CD4-positive, alpha-beta T cell (primary cell): ENCODE measurements around the gene ZNF804B. TPM values are rescaled to one million over a fixed set of nuclear protein-coding genes. Genes with fewer than 3 reads are reported as not detected.

Experiments
- ATAC-seq: fragments of 200-7000 bp; cut with Tn5 transposase; one replicate; pipeline ENCODE4 v1.10.0; 2022; ENCODE audit warnings: mild to moderate bottlenecking; ENCODE audit not compliant: poor library complexity
- CTCF ChIA-PET: fragments of 350-600 bp; sonication (Branson Sonifier 250); formaldehyde crosslinking; loops from one replicate; lab custom pipeline; 2021; ENCODE audit warnings: antibody characterized with exemption, inconsistent platforms; lab: Charles Lee
- POLR2A ChIA-PET: fragments of 350-600 bp; sonication (Branson Sonifier 250); formaldehyde crosslinking; loops from one replicate; lab custom pipeline; 2021; ENCODE audit warnings: antibody characterized with exemption, inconsistent platforms; lab: Charles Lee
- DNase-seq, 14 experiments: peaks; one replicate each; pipeline ENCODE4 v3.0.0-alpha.2; 2013 to 2020; ENCODE audit warnings: mixed read lengths in 2 of 14
- H3K27ac ChIP-seq, 2 donors: one replicate each; pipeline versions ENCODE4 v1.5.1 to v1.7.0; 2013; ENCODE audit warnings: low read length in 2 of 2, low read depth in 1 of 2, mild to moderate bottlenecking in 1 of 2
- H3K27me3 ChIP-seq, 2 experiments: 1 replicate in 1 of 2; 2 replicates in 1 of 2; pipeline versions ENCODE4 v1.6.1 to v1.7.0; 2013; ENCODE audit warnings: low read length in 2 of 2, control low read depth in 1 of 2, mild to moderate bottlenecking in 1 of 2, moderate library complexity in 1 of 2; ENCODE audit not compliant: insufficient read depth in 2 of 2, control insufficient read depth in 1 of 2
- H3K36me3 ChIP-seq: one replicate; pipeline ENCODE4 v1.6.1; 2013; ENCODE audit warnings: low read length, control low read depth; ENCODE audit not compliant: insufficient read depth
- H3K4me1 ChIP-seq: one replicate; pipeline ENCODE4 v1.6.1; 2013; ENCODE audit warnings: low read length, control low read depth; ENCODE audit not compliant: insufficient read depth
- H3K4me3 ChIP-seq: one replicate; pipeline ENCODE4 v1.5.1; 2013; ENCODE audit warnings: mild to moderate bottlenecking, low read length, moderate library complexity
- H3K9me3 ChIP-seq, 2 experiments: 1 replicate in 1 of 2; 2 replicates in 1 of 2; pipeline versions ENCODE4 v1.6.1 to v1.7.0; 2013; ENCODE audit warnings: low read length in 2 of 2, mild to moderate bottlenecking in 2 of 2, control low read depth in 1 of 2, moderate library complexity in 1 of 2; ENCODE audit not compliant: control insufficient read depth in 1 of 2, insufficient read depth in 1 of 2
- H3K27ac Mint-ChIP-seq: one replicate; pipeline ENCODE4 v1.8.0; 2020; ENCODE audit warnings: mixed read lengths
- H3K27me3 Mint-ChIP-seq: one replicate; pipeline ENCODE4 v1.8.0; 2021; ENCODE audit warnings: mixed read lengths
- H3K36me3 Mint-ChIP-seq: one replicate; pipeline ENCODE4 v1.8.0; 2021; ENCODE audit warnings: low read depth, mixed read lengths
- H3K4me1 Mint-ChIP-seq: one replicate; pipeline ENCODE4 v1.8.0; 2021; ENCODE audit warnings: low read depth, mixed read lengths
- H3K4me3 Mint-ChIP-seq: one replicate; pipeline ENCODE4 v1.8.0; 2020; ENCODE audit warnings: mild to moderate bottlenecking, mixed read lengths
- H3K9me3 Mint-ChIP-seq: one replicate; pipeline ENCODE4 v1.8.0; 2020; ENCODE audit warnings: mixed read lengths
- intact Hi-C, 2 experiments: fragments of 100-400 bp; cut with DNase I in 1 of 2; cut with micrococcal nuclease in 1 of 2; formaldehyde crosslinking; loops; one replicate each; pipeline versions ENCODE4 v1.15.1 to v1.9.0; 2023 to 2025; cut with DNase I, micrococcal nuclease
- total RNA-seq, 174 experiments: library from RNA in 2 of 174; stranded (reverse) in 2 of 174; gene quantifications; one replicate each; pipeline ENCODE4 v1.2.3 and lab custom pipeline; 2021 to 2026
- TF ChIP-seq, protein P1 (sequence below): fragments of 200-600 bp; IDR thresholded peaks from one replicate; pipeline ENCODE4 v1.8.0; 2022; ENCODE audit warnings: antibody characterized with exemption, mild to moderate bottlenecking

Gene ZNF804B
- total RNA-seq, 2 experiments from 2014 or later: not detected

DNA sequence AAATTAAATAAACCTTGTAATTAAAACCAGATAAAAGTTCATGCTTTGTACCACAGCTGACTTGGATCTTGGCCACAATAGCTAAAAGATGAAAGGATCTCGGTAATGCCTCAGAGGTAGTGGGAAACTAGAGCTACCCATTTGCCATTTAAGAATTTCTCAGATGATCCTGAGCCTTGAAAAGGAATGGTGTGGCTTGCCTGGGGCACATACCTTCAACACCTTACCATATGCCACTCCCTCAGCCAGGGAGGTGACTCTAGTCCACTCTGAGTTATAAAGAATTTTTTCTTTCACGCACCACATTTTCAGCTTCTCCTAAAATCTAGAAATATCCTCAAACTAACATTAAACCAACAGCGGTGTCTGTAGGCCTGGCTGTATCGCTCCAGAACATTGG, 552.4 kb downstream of the ZNF804B start:
- Mint-ChIP-seq H3K27me3 (no peaks in the 10 kb centered on the region), H3K4me1 (no peaks in the 10 kb centered on the region), H3K36me3 (no peaks in the 10 kb centered on the region), H3K4me3 (no peak overlapping the region), H3K9me3 (peaks cover 5% of the 10 kb centered on the region), H3K27ac (no peak overlapping the region)
- ATAC-seq: no peak
- DNase-seq: no peak
- intact Hi-C loops: no loop called here
- CTCF ChIA-PET: no interaction called here
- POLR2A ChIA-PET: no interaction called here
- H3K4me1 ChIP-seq: no peaks in the 10 kb centered on the region
- no peaks in the 10 kb centered on the region for H3K27me3 ChIP-seq
- no peaks in the 10 kb centered on the region for H3K36me3 ChIP-seq
- no peaks in the 10 kb centered on the region for H3K9me3 ChIP-seq
- no peak overlapping the region for H3K27ac ChIP-seq
- TF ChIP-seq, protein P1, sequence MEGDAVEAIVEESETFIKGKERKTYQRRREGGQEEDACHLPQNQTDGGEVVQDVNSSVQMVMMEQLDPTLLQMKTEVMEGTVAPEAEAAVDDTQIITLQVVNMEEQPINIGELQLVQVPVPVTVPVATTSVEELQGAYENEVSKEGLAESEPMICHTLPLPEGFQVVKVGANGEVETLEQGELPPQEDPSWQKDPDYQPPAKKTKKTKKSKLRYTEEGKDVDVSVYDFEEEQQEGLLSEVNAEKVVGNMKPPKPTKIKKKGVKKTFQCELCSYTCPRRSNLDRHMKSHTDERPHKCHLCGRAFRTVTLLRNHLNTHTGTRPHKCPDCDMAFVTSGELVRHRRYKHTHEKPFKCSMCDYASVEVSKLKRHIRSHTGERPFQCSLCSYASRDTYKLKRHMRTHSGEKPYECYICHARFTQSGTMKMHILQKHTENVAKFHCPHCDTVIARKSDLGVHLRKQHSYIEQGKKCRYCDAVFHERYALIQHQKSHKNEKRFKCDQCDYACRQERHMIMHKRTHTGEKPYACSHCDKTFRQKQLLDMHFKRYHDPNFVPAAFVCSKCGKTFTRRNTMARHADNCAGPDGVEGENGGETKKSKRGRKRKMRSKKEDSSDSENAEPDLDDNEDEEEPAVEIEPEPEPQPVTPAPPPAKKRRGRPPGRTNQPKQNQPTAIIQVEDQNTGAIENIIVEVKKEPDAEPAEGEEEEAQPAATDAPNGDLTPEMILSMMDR: no peak
- no peak overlapping the region for H3K4me3 ChIP-seq

DNA sequence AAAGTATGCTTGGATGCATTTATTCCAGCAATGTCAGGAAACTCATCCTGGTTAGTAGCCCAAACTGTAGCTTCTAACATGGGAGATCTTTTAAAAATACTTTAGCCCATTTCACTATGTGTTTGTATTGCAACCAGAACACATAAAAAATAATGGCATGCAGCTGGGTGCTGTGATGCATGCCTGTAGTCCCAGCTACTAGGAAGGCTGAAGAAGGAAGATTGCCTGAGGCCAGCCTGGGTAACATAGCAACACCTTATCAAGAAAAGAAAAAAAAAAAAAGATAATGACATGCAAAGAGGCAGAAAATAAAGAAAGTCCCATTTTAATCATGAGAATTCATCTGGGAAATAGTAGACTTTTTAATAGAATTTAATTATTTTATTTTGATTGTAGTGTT, 553.1 kb downstream of the ZNF804B start:
- no peak overlapping the region for H3K27ac ChIP-seq
- ATAC-seq (no peak), DNase-seq (no peak)
- H3K36me3 ChIP-seq: no peaks in the 10 kb centered on the region
- no peak overlapping the region for H3K4me3 ChIP-seq
- no peaks in the 10 kb centered on the region for H3K9me3 ChIP-seq
- TF ChIP-seq, protein P1: no peak
- Mint-ChIP-seq H3K27me3 (no peaks in the 10 kb centered on the region), H3K9me3 (peaks cover 5% of the 10 kb centered on the region), H3K4me1 (no peaks in the 10 kb centered on the region), H3K36me3 (no peaks in the 10 kb centered on the region), H3K27ac (no peak overlapping the region), H3K4me3 (no peak overlapping the region)
- intact Hi-C loops: no loop called here
- H3K27me3 ChIP-seq: no peaks in the 10 kb centered on the region
- ChIA-PET CTCF (no interaction called here), POLR2A (no interaction called here)
- H3K4me1 ChIP-seq: no peaks in the 10 kb centered on the region

DNA sequence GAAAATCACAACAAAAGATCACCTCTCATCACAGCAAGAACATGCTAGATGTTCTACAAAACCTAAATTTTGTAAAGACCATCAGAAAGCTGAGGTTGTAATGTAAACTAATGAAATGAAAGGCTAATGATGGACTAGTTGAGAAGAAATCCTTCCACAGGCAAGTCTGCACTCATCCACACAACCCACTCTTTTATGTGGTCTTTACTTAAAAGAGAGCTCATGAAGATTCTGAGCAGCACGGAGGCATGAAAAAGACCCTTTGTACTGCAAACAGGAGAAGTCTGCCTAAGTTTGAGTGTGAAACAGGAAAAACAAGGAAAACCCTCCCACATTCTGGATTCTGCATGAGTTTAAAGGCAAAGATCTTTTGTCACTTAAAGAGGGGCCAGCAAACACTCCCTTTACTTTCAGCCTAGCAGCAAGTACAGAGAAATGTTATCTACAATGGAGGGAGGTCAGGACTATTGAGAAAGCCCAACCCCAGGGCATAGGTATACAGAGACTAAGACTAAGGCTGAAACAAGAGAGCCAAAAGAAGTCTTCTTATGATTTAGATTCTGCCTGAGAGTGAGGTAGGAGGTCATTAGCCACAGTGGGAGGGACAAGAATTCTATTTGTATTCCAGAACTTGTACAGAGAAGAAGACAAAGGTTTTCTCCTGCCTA, 557.2 kb downstream of the ZNF804B start:
- ATAC-seq (no peak), DNase-seq (no peak)
- no peaks in the 10 kb centered on the region for H3K9me3 ChIP-seq
- H3K4me1 ChIP-seq: no peaks in the 10 kb centered on the region
- Mint-ChIP-seq H3K36me3 (no peaks in the 10 kb centered on the region), H3K27me3 (no peaks in the 10 kb centered on the region), H3K27ac (no peak overlapping the region), H3K4me1 (no peaks in the 10 kb centered on the region), H3K4me3 (no peak overlapping the region), H3K9me3 (peaks cover 5% of the 10 kb centered on the region)
- CTCF ChIA-PET: interaction anchor here (0.5 kb wide), 1 partner anchor 16 kb away, joined by 4 read pairs; no protein-coding TSS in a partner anchor
- intact Hi-C loops: no loop called here
- no peaks in the 10 kb centered on the region for H3K36me3 ChIP-seq
- H3K4me3 ChIP-seq: no peak overlapping the region
- no peak overlapping the region for H3K27ac ChIP-seq
- POLR2A ChIA-PET: no interaction called here
- H3K27me3 ChIP-seq: no peaks in the 10 kb centered on the region
- TF ChIP-seq, protein P1: no peak
